Measurements from ENCODE around the gene HJURP.

Gene HJURP

GRCh38 chr2:233816771-233817170 is 37.6 kb downstream of the HJURP start:
- Mint-ChIP-seq H3K4me1 (peaks cover 25% of the 10 kb centered on the region), H3K4me3 (no peak overlapping the region), H3K36me3 (ENCODE audit: low read depth) (no peaks in the 10 kb centered on the region), H3K27ac (peak overlapping the region; percentile 76), H3K27me3 (ENCODE audit: low read depth, poor library complexity) (peaks cover 31% of the 10 kb centered on the region), H3K9me3 (no peaks in the 10 kb centered on the region)
- DNase-seq: no peak
- TF ChIP-seq CTCF (IDR thresholded peaks at IDR 0.05): no peak

GRCh38 chr2:233816334-233816733 is 38.0 kb downstream of the HJURP start:
- no peak for TF ChIP-seq CTCF (IDR thresholded peaks at IDR 0.05)
- peaks cover 27% of the 10 kb centered on the region for H3K27me3 Mint-ChIP-seq (ENCODE audit: low read depth, poor library complexity)
- H3K27ac Mint-ChIP-seq: peak overlapping the region; percentile 76
- DNase-seq: no peak
- peaks cover 25% of the 10 kb centered on the region for H3K4me1 Mint-ChIP-seq
- H3K9me3 Mint-ChIP-seq: no peaks in the 10 kb centered on the region
- no peaks in the 10 kb centered on the region for H3K36me3 Mint-ChIP-seq (ENCODE audit: low read depth)
- H3K4me3 Mint-ChIP-seq: no peak overlapping the region

- Mint-ChIP-seq H3K27ac (no peak overlapping the region), H3K27me3 (ENCODE audit: low read depth, poor library complexity) (peaks cover 22% of the 10 kb centered on the region), H3K4me1 (peaks cover 25% of the 10 kb centered on the region), H3K4me3 (no peak overlapping the region), H3K36me3 (ENCODE audit: low read depth) (no peaks in the 10 kb centered on the region), H3K9me3 (no peaks in the 10 kb centered on the region)
- TF ChIP-seq CTCF (IDR thresholded peaks at IDR 0.05): no peak
- no peak for DNase-seq
Measured at GRCh38 chr2:233815861-233816260, 38.5 kb downstream of the HJURP start.

- H3K27me3 Mint-ChIP-seq (ENCODE audit: low read depth, poor library complexity): peaks cover 23% of the 10 kb centered on the region
- H3K36me3 Mint-ChIP-seq (ENCODE audit: low read depth): no peaks in the 10 kb centered on the region
- no peaks in the 10 kb centered on the region for H3K9me3 Mint-ChIP-seq
- H3K4me3 Mint-ChIP-seq: no peak overlapping the region
- TF ChIP-seq CTCF (IDR thresholded peaks at IDR 0.05): no peak
- DNase-seq: no peak
- H3K4me1 Mint-ChIP-seq: peaks cover 25% of the 10 kb centered on the region
- H3K27ac Mint-ChIP-seq: no peak overlapping the region
Measured at GRCh38 chr2:233814056-233814835, 40.1 kb downstream of the HJURP start.

GRCh38 chr2:233813236-233814055 is 40.9 kb downstream of the HJURP start:
- Mint-ChIP-seq H3K27ac (peak overlapping the region; percentile 71), H3K4me1 (peaks cover 25% of the 10 kb centered on the region), H3K27me3 (ENCODE audit: low read depth, poor library complexity) (peaks cover 26% of the 10 kb centered on the region), H3K4me3 (no peak overlapping the region), H3K36me3 (ENCODE audit: low read depth) (no peaks in the 10 kb centered on the region), H3K9me3 (no peaks in the 10 kb centered on the region)
- no peak for DNase-seq
- no peak for TF ChIP-seq CTCF (IDR thresholded peaks at IDR 0.05)

Data from nephron progenitor cell (in vitro differentiated cells).